SK-N-SH (cell line): ENCODE data around the gene PTPRK. TPM values are rescaled to one million over a fixed set of nuclear protein-coding genes. Genes with fewer than 3 reads are reported as not detected.

Experiments
- CTCF ChIA-PET: fragments of 300-600, 350-600 bp; formaldehyde crosslinking; extraction: SDS; loops from one replicate; lab custom pipeline; 2021; lab: Yijun Ruan, JAX
- POLR2A ChIA-PET: fragments of 350-600 bp; sonication (Branson Sonifier 250); formaldehyde crosslinking; extraction: SDS; loops from one replicate; lab custom pipeline; 2020; ENCODE audit warnings: antibody characterized with exemption, inconsistent platforms; lab: Yijun Ruan, JAX
- DNase-seq: peaks from one replicate; pipeline ENCODE4 v3.0.0; 2012
- H2AFZ ChIP-seq: fragments of 200-600 bp; sonication (generic); 2 replicates; pipeline ENCODE4 v1.8.1; 2016; ENCODE audit warnings: antibody characterized with exemption, mild to moderate bottlenecking, low read depth
- H3F3A ChIP-seq: fragments of 200-600 bp; sonication (generic); replicated peaks from 2 replicates; pipeline ENCODE3; 2016; ENCODE audit warnings: antibody characterized with exemption, mild to moderate bottlenecking; ENCODE audit not compliant: insufficient read depth
- H3K27ac ChIP-seq, 2 experiments: fragments of 200-500 bp in 1 of 2; fragments of 200-600 bp in 1 of 2; sonication (Bioruptor generic) in 1 of 2; sonication (generic), shearing (Covaris generic) in 1 of 2; 2 replicates each; pipeline versions ENCODE4 v1.5.1 to v1.6.1; 2014 to 2016; ENCODE audit warnings: low read depth in 2 of 2, inconsistent platforms in 1 of 2, low read length in 1 of 2, mild to moderate bottlenecking in 1 of 2, mixed read lengths in 1 of 2
- H3K27me3 ChIP-seq: fragments of 200-600 bp; sonication (generic), shearing (Covaris generic); 2 replicates; pipeline ENCODE4 v1.6.1; 2016; ENCODE audit warnings: mixed run types; ENCODE audit not compliant: insufficient read depth
- H3K36me3 ChIP-seq, 2 experiments: fragments of 200-500 bp in 1 of 2; fragments of 200-600 bp in 1 of 2; sonication (Bioruptor generic) in 1 of 2; sonication (generic) in 1 of 2; replicated peaks in 1 of 2; 2 replicates each; pipeline versions ENCODE3 to v1.5.1; 2014 to 2016; ENCODE audit warnings: low read length in 1 of 2, mild to moderate bottlenecking in 1 of 2; ENCODE audit not compliant: insufficient read depth in 2 of 2, control insufficient read depth in 1 of 2
- H3K4me1 ChIP-seq, 2 experiments: fragments of 200-500 bp in 1 of 2; fragments of 200-600 bp in 1 of 2; sonication (Bioruptor generic) in 1 of 2; sonication (generic), shearing (Covaris generic) in 1 of 2; 2 replicates each; pipeline versions ENCODE4 v1.5.1 to v1.6.1; 2014 to 2016; ENCODE audit warnings: low read depth in 1 of 2, low read length in 1 of 2, mixed run types in 1 of 2; ENCODE audit not compliant: insufficient read depth in 2 of 2, control insufficient read depth in 1 of 2
- H3K4me2 ChIP-seq: fragments of 200-600 bp; sonication (generic), shearing (Covaris generic); 2 replicates; pipeline ENCODE4 v1.6.1; 2017; ENCODE audit warnings: mixed run types
- H3K4me3 ChIP-seq, 2 experiments: fragments of 200-500 bp in 1 of 2; fragments of 200-600 bp in 1 of 2; sonication (Bioruptor generic) in 1 of 2; sonication (generic), shearing (Covaris generic) in 1 of 2; 2 replicates each; pipeline versions ENCODE4 v1.5.1 to v1.8.1; 2014 to 2016; ENCODE audit warnings: low read depth in 2 of 2, inconsistent platforms in 1 of 2, low read length in 1 of 2, mild to moderate bottlenecking in 1 of 2, mixed read lengths in 1 of 2, moderate library complexity in 1 of 2
- H3K79me2 ChIP-seq: fragments of 200-600 bp; sonication (generic); 2 replicates; pipeline ENCODE4 v1.8.1; 2017; ENCODE audit warnings: mild to moderate bottlenecking; ENCODE audit not compliant: insufficient read depth
- H3K9ac ChIP-seq: fragments of 200-600 bp; sonication (generic); 2 replicates; pipeline ENCODE4 v1.6.1; 2017; ENCODE audit warnings: mixed run types
- H3K9me2 ChIP-seq: fragments of 200-600 bp; sonication (generic); 2 replicates; pipeline ENCODE4 v1.6.1; 2017; ENCODE audit warnings: mixed run types
- H3K9me3 ChIP-seq: fragments of 200-600 bp; sonication (generic); 2 replicates; pipeline ENCODE4 v1.6.1; 2017; ENCODE audit warnings: mixed run types, mild to moderate bottlenecking, moderate library complexity
- H4K20me1 ChIP-seq: fragments of 200-600 bp; sonication (generic); 2 replicates; pipeline ENCODE4 v1.6.1; 2017; ENCODE audit warnings: mild to moderate bottlenecking, mixed run types; ENCODE audit not compliant: insufficient read depth
- ELF1 ChIP-seq: IDR thresholded peaks from 2 replicates; pipeline ENCODE4 v1.4.0; 2012
- FOSL2 ChIP-seq: IDR thresholded peaks from 2 replicates; pipeline ENCODE4 v1.4.0; 2012; ENCODE audit warnings: low read depth, mild to moderate bottlenecking, moderate library complexity, borderline replicate concordance
- GABPA ChIP-seq: IDR thresholded peaks from 2 replicates; pipeline ENCODE4 v1.4.0; 2012; ENCODE audit warnings: low read depth, mild to moderate bottlenecking
- IRF3 ChIP-seq: fragments of 150-350 bp; IDR thresholded peaks from 2 replicates; pipeline ENCODE4 v1.6.1; 2016; ENCODE audit warnings: mild to moderate bottlenecking, low read depth, low read length
- JUND ChIP-seq: IDR thresholded peaks from 2 replicates; pipeline ENCODE4 v1.4.0; 2012
- PBX3 ChIP-seq: IDR thresholded peaks from 2 replicates; pipeline ENCODE4; 2012
- RAD21 ChIP-seq: IDR thresholded peaks from 2 replicates; pipeline ENCODE4 v1.6.1; 2012; ENCODE audit warnings: mild to moderate bottlenecking, low read length
- RCOR1 ChIP-seq: fragments of 150-350 bp; IDR thresholded peaks from 2 replicates; pipeline ENCODE4 v1.6.1; 2017; ENCODE audit warnings: antibody characterized with exemption, low read length
- RFX5 ChIP-seq: IDR thresholded peaks from 2 replicates; pipeline ENCODE4 v1.6.1; 2012; ENCODE audit warnings: mild to moderate bottlenecking, improper control_type of control experiment, low read length
- SIN3A ChIP-seq: IDR thresholded peaks from 2 replicates; pipeline ENCODE4 v1.6.1; 2012; ENCODE audit warnings: low read depth, mild to moderate bottlenecking, low read length, moderate library complexity, borderline replicate concordance
- USF1 ChIP-seq: IDR thresholded peaks from 2 replicates; pipeline ENCODE4 v1.4.0; 2012; ENCODE audit warnings: low read depth, borderline replicate concordance
- USF2 ChIP-seq: fragments of 150-350 bp; IDR thresholded peaks from 2 replicates; pipeline ENCODE4 v1.6.1; 2017; ENCODE audit warnings: antibody characterized with exemption, low read length, low read depth, borderline replicate concordance
- WGBS: methylation state at CpG from one replicate; pipeline ENCODE4 v1.1.6; 2017; ENCODE audit warnings: low lambda C conversion rate; 5-methylcytosine and 5-hydroxymethylcytosine counted together
- polyA plus RNA-seq, 3 experiments: library from polyadenylated mRNA; depleted of rRNA; stranded (reverse); fragments of >200 nt; gene quantifications; 2 replicates each; pipeline ENCODE4 v1.2.3, GENCODE V29; 2012
- TF ChIP-seq, protein P1 (sequence below): fragments of 200-600 bp; sonication (generic); IDR thresholded peaks from 2 replicates; pipeline ENCODE4 v1.6.1; 2017; ENCODE audit warnings: antibody characterized with exemption, mild to moderate bottlenecking, moderate library complexity
- TF ChIP-seq, protein P2 (sequence below): IDR thresholded peaks from 2 replicates; pipeline ENCODE4 v1.4.0; 2012; ENCODE audit warnings: low read depth

PTPRK gene
- polyA plus RNA-seq, 1 of the 3 experiments (the other 2 are of a cell fraction), result 9.5 TPM

DNA sequence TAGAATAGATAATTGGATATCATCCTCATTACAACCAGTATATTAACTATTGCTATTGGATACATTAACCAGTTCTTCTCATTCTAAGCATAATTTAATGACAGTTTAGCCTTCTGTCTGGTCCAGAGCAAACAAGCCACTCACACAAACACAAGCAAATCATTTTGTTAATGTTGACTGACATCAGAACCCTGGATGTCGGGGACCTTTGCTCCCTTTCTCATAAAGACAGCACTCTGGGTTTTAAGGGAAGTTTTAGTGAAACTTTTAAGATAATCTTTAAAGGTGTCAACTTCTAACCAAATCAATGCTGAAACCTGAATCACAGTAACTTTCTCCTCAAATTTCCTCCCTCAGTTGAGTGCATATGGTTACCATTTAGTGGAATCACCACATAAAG, 113.9 kb downstream of the PTPRK start:
- POLR2A ChIA-PET, result no interaction called here
- Histone ChIP-seq H3K4me1 (no peaks in the 10 kb centered on the region), H3K27me3 (no peaks in the 10 kb centered on the region), H3K79me2 (peaks cover 12% of the 10 kb centered on the region; the same call in 1 of the 2 replicates), H3F3A (no peaks in the 10 kb centered on the region), H3K4me3 (no peak overlapping the region), H4K20me1 (no peaks in the 10 kb centered on the region), H3K4me2 (no peak overlapping the region), H3K9me2 (no peaks in the 10 kb centered on the region), H3K27ac (no peak overlapping the region), H3K36me3 (peaks cover 0 to 14% of the 10 kb centered on the region in 2 experiments), H3K9me3 (no peaks in the 10 kb centered on the region), H3K9ac (no peak overlapping the region), H2AFZ (no peak overlapping the region)
- whole genome bisulfite sequencing, result 94% methylated on average over 1 of the region's 1 CpG
- DNase-seq, result no peak
- TF ChIP-seq, protein P1, sequence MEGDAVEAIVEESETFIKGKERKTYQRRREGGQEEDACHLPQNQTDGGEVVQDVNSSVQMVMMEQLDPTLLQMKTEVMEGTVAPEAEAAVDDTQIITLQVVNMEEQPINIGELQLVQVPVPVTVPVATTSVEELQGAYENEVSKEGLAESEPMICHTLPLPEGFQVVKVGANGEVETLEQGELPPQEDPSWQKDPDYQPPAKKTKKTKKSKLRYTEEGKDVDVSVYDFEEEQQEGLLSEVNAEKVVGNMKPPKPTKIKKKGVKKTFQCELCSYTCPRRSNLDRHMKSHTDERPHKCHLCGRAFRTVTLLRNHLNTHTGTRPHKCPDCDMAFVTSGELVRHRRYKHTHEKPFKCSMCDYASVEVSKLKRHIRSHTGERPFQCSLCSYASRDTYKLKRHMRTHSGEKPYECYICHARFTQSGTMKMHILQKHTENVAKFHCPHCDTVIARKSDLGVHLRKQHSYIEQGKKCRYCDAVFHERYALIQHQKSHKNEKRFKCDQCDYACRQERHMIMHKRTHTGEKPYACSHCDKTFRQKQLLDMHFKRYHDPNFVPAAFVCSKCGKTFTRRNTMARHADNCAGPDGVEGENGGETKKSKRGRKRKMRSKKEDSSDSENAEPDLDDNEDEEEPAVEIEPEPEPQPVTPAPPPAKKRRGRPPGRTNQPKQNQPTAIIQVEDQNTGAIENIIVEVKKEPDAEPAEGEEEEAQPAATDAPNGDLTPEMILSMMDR, result no peak
- CTCF ChIA-PET, result no interaction called here

- H3K79me2 ChIP-seq, result peaks cover 11% of the 10 kb centered on the region; the same call in 1 of the 2 replicates
- TF ChIP-seq RAD21 (no peak), USF1 (no peak), ELF1 (no peak), JUND (no peak), RCOR1 (no peak), SIN3A (no peak), PBX3 (no peak), IRF3 (no peak), RFX5 (no peak), USF2 (no peak), GABPA (no peak), FOSL2 (no peak)
- TF ChIP-seq, protein P1, result no peak
- TF ChIP-seq, protein P2, sequence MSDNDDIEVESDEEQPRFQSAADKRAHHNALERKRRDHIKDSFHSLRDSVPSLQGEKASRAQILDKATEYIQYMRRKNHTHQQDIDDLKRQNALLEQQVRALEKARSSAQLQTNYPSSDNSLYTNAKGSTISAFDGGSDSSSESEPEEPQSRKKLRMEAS, result no peak
Measured at GRCh38 chr6:128403618-128404444, 116.6 kb downstream of the PTPRK start.

More at GRCh38 chr6:128403618-128404444, 116.6 kb downstream of the PTPRK start:
- no peaks in the 10 kb centered on the region for H3K27me3 ChIP-seq
- no peaks in the 10 kb centered on the region for H3F3A ChIP-seq
- H2AFZ ChIP-seq, result no peak overlapping the region
- DNase-seq, result no peak
- H3K9ac ChIP-seq, result no peak overlapping the region
- H3K9me2 ChIP-seq, result no peaks in the 10 kb centered on the region
- no peaks in the 10 kb centered on the region for H3K9me3 ChIP-seq
- no peak overlapping the region for H3K27ac ChIP-seq
- WGBS, result 84% methylated on average over 4 of the region's 4 CpGs
- no peak overlapping the region for H3K4me3 ChIP-seq
- CTCF ChIA-PET, result interaction anchor here (2.1 kb wide), 1 partner anchor 11 kb away, joined by 5 read pairs; no protein-coding TSS in a partner anchor
- no peak overlapping the region for H3K4me2 ChIP-seq
- no peaks in the 10 kb centered on the region for H3K4me1 ChIP-seq
- no peaks in the 10 kb centered on the region for H4K20me1 ChIP-seq
- peaks cover 0 to 14% of the 10 kb centered on the region in 2 experiments for H3K36me3 ChIP-seq
- POLR2A ChIA-PET, result no interaction called here
